Fibroblast of pulmonary artery (primary cell): ENCODE results near the gene RPS6KA5.

Experiments
- DNase-seq: peaks from one replicate; pipeline ENCODE4 v3.0.0-alpha.2; 2010; ENCODE audit warnings: low read depth
- H3K4me3 ChIP-seq: replicated peaks from 2 replicates; pipeline ENCODE4 v1.5.1; 2011; ENCODE audit warnings: low read depth, mild to moderate bottlenecking, control low read depth, low read length, moderate library complexity
- CTCF ChIP-seq: IDR thresholded peaks from 2 replicates; pipeline ENCODE4 v1.5.1; 2011; ENCODE audit warnings: mild to moderate bottlenecking, control low read depth, low read length, inconsistent platforms; ENCODE audit errors: missing control alignments

Gene RPS6KA5

GRCh38 chr14:90924621-90925340, 135.7 kb downstream of the RPS6KA5 start:
- DNase-seq = peak; percentile 52
- no peak for TF ChIP-seq CTCF
- no peak overlapping the region for H3K4me3 ChIP-seq

GRCh38 chr14:90922141-90922540, 138.3 kb downstream of the RPS6KA5 start:
- H3K4me3 ChIP-seq = no peak overlapping the region
- DNase-seq = no peak
- no peak for TF ChIP-seq CTCF

GRCh38 chr14:90911121-90911520, 149.3 kb downstream of the RPS6KA5 start:
- no peak for DNase-seq
- no peak for TF ChIP-seq CTCF
- no peak overlapping the region for H3K4me3 ChIP-seq

GRCh38 chr14:90907178-90907577, 153.3 kb downstream of the RPS6KA5 start:
- no peak for DNase-seq
- H3K4me3 ChIP-seq = no peak overlapping the region
- no peak for TF ChIP-seq CTCF

- H3K4me3 ChIP-seq = no peak overlapping the region
- TF ChIP-seq CTCF = no peak
- DNase-seq = no peak
These were observed 154.9 kb downstream of the RPS6KA5 start for GRCh38 chr14:90905531-90905930.

- H3K4me3 ChIP-seq = no peak overlapping the region
- peak; percentile 71 for TF ChIP-seq CTCF
- peak; percentile 73 for DNase-seq
These were observed 157.3 kb downstream of the RPS6KA5 start for GRCh38 chr14:90903101-90903500.

GRCh38 chr14:90900476-90901083, 159.9 kb downstream of the RPS6KA5 start:
- no peak overlapping the region for H3K4me3 ChIP-seq
- peak; percentile 17 for DNase-seq
- TF ChIP-seq CTCF = peak; percentile 22
